Measurements from ENCODE around the gene SCLY.

Gene SCLY

DNA sequence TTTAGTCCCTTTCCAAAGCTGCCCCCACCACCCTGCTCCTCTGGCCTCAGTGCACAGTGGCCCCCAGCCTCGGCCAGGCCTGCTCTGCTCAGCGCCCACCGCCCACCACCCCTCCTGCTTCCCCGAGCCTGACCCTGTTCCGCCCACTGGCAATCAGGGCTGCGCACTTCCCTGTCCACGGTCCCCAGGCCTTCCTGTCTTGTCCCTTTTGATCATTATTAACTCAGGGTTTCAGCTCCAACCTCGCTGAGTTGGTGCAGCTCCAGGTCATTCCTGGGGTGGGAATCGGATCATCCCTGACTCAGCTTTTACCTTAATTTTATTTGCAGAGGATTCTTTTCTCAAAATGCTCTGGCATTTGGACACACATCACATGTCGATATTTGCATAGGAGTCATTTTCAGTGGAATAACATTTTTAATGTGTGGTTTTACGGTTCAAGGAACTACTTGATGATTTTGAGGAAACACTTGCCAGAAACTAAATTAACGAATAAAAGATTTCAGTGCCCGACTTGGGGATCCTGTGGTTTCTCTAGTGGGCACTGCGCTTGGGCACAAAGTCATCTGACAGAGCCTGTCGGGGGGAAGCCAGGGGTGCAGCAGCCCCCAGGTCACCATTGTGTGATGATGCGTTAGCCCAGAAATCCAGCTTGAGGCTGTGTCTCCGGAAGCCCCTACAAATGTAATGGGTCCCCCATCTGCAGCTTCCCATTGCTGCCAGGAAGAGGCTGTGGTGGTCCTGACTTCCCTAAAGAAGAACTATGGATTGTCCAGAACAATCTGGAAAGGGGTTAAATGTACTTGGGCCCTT is 38.3 kb downstream of the SCLY start:
- no peak for DNase-seq

DNA sequence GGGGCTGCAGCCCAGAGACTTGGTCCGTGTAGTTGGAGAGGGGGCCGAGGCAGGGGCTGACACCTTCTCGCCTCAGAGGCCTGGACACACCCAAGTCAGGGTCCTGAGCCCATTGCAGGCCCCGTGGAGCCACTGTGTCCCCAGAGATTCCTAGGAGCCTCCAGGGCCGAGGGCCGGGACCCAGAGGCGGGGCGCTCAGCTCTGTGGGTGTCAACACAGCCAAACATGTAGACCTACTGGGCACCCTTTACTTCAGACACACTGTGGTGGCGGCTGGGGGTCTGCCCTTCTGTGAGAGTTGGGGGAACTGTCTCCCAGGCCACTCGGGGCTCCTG is 38.9 kb downstream of the SCLY start:
- no peak for DNase-seq

GRCh38 chr2:238100049-238100820 is 39.4 kb downstream of the SCLY start, which contains the start of gene ESPNL:
ESPNL (plus strand) TSS chr2:238100340; CDS start chr2:238100420, 80 bp downstream.
- DNase-seq: no peak

- DNase-seq: no peak
Measured at GRCh38 chr2:238100821-238101771, 40.3 kb downstream of the SCLY start.

DNA sequence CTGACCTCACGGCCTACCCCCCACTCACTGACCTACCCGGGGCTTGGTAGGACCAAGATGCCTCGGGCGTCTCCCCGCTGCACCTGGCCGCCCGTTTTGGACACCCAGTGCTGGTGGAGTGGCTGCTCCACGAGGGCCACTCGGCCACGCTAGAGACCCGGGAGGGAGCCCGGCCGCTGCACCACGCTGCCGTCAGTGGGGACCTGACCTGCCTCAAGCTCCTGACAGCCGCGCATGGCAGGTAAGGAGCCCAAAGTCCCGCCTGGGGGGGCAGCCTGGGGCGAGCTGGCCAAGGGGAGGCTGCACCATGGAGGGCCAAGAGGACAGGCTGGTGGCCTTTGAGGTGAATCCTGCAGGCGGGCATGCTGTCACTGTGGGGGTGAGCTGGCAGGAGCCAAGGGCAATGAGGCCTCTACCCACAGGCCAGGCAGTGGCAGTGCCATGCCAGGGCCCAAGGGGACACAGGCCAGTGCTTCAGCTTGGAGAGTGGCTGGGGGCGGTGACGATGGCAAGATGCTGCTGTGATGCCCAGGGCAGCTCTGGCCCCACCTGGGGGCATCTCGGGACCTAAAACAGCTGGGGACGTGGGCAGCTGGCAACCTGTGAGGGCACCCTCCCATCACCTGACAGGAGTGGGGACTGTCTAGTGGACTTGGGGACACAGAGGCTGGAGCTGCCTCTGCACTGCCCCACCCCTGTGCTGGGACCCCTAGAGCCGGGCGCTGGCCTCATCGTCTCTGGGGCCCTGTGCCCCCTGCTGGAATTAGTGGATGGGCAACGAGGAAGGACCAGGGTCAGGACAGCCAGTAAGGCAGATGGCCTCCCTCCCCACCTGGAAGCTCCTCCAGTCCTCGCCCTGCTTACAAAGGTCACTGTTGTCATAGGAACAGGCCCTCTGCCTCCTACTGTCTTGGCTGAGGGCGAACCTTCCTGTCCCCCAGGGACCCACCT is 41.4 kb downstream of the SCLY start:
- no peak for DNase-seq

DNA sequence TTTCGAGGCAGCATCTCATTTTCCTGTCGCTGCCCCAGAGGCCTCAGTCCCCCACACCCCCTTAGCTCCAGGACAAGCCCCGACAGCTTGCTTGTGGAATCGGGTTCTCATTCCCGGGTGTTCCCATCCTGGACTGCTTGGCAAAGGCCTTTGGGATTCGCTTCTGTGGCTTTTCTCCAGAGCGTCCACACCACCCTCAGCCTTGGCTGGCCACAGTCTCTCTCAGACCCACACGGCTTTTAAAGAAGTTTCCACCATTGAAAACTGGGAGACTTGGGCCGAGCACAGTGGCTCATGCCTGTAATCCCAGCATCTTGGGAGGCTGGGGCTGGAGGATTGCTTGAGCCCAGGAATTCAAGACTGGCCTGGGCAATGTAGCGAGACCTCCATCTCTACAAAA is 42.1 kb downstream of the SCLY start:
- no peak for DNase-seq

GRCh38 chr2:238103465-238104225 is 42.8 kb downstream of the SCLY start:
- no peak for DNase-seq

DNA sequence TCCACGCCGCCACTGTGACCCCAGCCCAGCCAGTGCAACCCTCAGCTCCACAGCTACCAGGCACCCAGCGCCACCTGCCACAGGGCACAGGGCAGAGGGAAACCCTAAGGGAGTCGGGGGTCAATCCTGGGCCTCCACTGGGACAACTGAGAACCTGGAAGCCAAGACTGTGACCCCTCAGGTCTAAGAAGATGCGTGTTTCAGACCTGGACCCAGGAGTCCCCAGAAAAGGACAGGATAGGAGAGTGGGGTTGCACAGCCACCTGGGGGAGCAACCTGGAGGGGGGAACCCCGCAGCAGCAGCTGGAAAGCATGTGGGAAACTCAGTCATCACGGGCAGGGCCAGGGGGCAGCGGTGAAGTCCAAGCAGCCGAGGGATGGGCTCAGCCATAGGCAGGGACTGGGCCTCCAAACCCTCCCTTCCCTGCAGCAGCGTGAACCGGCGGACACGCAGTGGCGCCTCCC is 43.5 kb downstream of the SCLY start:
- no peak for DNase-seq

DNA sequence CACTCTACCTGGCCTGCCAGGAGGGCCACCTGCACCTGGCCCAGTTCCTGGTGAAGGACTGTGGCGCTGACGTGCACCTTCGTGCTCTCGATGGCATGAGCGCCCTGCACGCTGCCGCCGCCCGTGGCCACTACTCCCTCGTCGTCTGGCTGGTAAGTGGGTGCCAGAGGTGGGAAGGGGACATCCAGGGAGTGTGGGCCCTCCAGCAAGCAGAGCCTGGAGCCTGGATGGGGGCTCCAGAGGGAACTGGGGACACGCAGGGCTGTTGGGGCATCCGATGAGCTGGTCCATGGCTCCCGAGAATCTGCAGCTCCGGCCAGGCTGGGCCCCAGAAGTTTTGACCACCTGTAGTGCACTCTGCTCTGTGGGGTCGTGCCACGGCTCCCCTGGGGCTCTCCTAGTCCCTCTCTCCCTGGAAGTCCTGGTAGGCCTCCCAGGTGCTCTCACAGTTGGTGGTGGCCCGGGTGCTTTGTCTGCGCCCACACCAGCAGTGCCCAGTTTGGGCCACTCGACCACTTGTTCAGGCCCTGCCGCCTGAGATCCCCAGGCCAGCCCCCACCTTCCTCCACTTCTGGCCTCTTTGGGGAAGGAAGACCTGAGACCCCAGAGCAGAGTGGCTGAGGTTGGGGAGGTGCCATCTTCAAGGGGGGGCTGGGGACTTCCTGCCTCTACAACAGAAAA is 44.0 kb downstream of the SCLY start:
- no peak for DNase-seq

- DNase-seq: no peak
Measured at GRCh38 chr2:238105506-238106338, 44.9 kb downstream of the SCLY start.

DNA sequence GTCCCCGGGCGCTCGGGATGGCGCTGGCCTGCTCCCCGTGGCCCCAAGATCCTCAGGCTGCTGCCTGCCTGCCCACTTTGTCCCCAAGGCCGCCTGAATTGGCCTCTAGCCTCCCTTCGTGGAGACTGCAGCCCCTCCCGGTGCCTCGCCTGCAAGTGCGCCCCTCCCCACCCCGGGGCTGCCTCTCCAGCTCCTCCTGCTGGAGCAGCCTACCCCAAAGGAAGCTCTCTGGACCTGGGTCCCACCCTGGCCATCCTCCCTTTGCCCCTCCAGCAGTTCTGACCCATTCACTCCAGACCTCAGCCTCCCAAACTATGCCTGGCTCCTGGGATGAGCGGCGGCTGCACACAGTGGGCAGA is 45.5 kb downstream of the SCLY start:
- no peak for DNase-seq

GRCh38 chr2:238106698-238107524 is 46.1 kb downstream of the SCLY start:
- DNase-seq: no peak

DNA sequence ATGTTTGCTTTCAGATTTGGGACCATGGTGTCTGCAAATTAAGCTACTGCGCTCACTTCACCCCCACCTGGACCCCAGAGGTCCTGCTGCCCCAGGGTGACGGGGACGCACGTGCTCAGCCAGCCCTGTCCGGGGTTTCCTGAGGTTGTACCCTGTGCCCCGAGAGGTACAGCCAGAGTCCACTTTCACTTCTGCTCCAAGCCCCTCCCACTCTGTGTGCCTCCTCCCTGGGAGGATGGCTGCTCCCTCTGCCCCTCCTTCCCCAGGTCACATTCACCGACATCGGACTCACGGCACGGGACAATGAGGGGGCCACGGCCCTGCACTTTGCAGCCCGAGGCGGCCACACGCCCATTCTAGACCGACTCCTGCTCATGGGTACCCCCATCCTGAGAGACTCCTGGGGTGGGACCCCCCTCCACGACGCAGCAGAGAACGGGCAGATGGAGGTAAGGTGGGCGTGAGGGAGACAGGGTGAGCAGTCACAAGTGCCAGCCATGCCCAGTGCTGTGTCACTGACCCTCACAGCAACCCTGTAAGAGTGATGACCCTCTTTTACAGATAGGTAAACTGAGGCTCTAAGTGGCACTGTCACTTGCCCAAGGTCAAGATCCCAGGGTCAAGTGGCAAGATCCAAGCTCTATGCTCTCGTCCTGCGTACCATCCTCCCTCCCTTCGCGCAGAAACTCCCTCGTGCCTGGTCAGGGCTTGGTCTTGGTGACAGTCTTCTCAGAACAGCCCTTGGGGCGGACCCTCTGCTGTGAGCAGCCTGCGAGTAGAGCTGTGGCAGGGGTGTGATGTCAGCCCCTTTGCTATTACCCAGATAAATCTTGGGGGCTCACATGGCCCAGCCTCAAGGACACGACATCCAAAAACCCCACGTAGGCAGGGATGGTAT is 47.0 kb downstream of the SCLY start:
- no peak for DNase-seq

DNA sequence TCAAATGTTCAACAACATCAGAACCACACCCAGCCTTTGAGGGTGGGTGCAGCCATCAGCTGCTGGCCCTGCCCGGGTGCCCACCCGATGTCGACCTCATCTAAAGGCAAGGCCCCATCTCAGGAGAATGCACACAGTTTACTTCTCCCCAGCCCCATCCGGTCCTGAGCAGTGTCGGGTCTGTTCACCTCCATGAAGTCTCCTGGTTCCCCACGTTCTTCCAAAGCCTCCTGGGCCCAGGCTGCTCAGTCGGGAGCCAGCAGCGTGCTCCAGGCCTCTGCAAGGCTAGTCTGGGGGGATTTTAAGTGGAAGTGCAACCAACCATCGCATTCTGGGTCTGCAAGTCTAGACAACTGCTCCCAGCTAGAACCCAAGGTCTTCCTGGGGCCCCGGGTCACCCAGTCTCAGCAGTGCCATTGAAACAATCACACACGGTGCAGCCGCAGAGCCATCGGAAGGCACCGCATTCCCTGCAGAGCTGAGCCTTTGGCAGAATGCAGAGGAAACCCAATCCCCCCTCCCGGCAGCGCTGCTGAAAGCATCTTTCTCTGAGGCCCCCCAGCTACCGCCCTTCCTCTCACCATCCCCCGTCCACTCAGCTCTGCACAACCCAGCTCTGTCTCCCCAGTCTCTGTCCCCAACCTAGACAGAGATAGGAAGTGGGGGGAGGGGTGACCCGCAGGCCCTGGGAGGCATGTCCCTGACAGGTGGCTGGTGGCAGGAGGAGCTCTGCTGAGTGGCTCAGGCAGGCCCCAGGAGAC is 47.8 kb downstream of the SCLY start:
- DNase-seq: no peak

GRCh38 chr2:238113611-238114010 is 52.8 kb downstream of the SCLY start:
- DNase-seq: no peak

GRCh38 chr2:238114331-238114841 is 53.6 kb downstream of the SCLY start:
- DNase-seq: no peak

Measured in cortex of kidney (tissue), 1 donor.